HUES48 (cell line): ENCODE measurements around the gene IRS1.

Experiments used
- H3K27ac ChIP-seq: one replicate; pipeline ENCODE4 v1.7.0; 2013; ENCODE audit warnings: low read depth, low read length, inconsistent platforms
- H3K27me3 ChIP-seq: 2 replicates; pipeline ENCODE4 v1.6.1; 2013; ENCODE audit warnings: mild to moderate bottlenecking, low read length; ENCODE audit not compliant: control insufficient read depth, insufficient read depth
- H3K36me3 ChIP-seq: 2 replicates; pipeline ENCODE4 v1.6.1; 2013; ENCODE audit warnings: low read length; ENCODE audit not compliant: control insufficient read depth, insufficient read depth
- H3K4me1 ChIP-seq: 2 replicates; pipeline ENCODE4 v1.6.1; 2013; ENCODE audit warnings: mild to moderate bottlenecking, low read length; ENCODE audit not compliant: control insufficient read depth, insufficient read depth
- H3K4me3 ChIP-seq: 2 replicates; pipeline ENCODE4 v1.5.1; 2013; ENCODE audit warnings: mild to moderate bottlenecking, low read depth, low read length
- H3K9ac ChIP-seq: 2 replicates; pipeline ENCODE4 v1.6.1; 2013; ENCODE audit warnings: mild to moderate bottlenecking, low read depth, low read length, moderate library complexity
- H3K9me3 ChIP-seq: 2 replicates; pipeline ENCODE4 v1.6.1; 2013; ENCODE audit warnings: low read length; ENCODE audit not compliant: control insufficient read depth, insufficient read depth

The IRS1 gene

DNA sequence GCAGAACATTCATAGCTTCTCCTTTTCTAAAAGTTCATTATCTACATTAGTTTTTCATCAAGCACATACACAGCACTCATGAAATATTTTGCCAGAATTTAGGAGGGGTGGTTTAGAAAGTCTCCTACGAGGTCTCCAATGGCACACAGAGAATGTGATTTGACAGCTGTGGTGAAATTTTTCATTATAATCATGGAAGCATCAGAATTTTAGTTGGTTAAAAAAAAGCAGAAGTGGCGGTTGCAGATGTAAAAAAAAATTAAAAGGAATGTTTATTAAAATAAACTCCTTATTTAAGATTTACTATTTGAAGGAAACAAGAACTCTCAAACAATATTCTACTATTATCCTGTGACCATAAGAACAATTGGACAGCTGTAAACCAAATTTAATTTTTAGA, 25.4 kb upstream of the IRS1 start:
- no peaks in the 10 kb centered on the region for H3K36me3 ChIP-seq
- no peaks in the 10 kb centered on the region for H3K4me1 ChIP-seq
- no peaks in the 10 kb centered on the region for H3K9me3 ChIP-seq
- H3K27ac ChIP-seq, result no peak overlapping the region
- no peaks in the 10 kb centered on the region for H3K27me3 ChIP-seq
- H3K4me3 ChIP-seq, result no peak overlapping the region
- H3K9ac ChIP-seq, result no peak overlapping the region

DNA sequence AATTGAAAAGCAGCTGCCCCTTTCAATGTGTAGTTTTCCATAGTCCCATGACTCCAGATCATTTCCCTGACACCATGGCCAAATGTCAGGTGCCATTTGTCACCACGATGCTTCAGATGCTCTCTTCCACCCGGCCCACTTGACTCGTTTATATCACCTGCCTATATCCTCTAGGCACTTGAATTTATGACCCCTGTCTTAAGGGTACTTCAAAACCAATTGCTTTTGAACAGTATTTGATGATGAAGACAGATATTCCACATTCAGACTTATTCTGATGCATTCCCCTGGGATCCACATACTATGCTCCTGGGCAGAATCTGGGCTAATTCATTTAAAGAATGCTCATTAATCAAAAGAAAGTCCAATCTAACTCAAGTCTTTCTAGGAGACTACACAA, 19.3 kb upstream of the IRS1 start:
- no peaks in the 10 kb centered on the region for H3K9me3 ChIP-seq
- H3K27me3 ChIP-seq, result no peaks in the 10 kb centered on the region
- H3K4me1 ChIP-seq, result peaks cover under 1% of the 10 kb centered on the region; the same call in 1 of the 2 replicates
- H3K4me3 ChIP-seq, result no peak overlapping the region
- no peak overlapping the region for H3K27ac ChIP-seq
- no peak overlapping the region for H3K9ac ChIP-seq
- no peaks in the 10 kb centered on the region for H3K36me3 ChIP-seq

- no peaks in the 10 kb centered on the region for H3K27me3 ChIP-seq
- H3K4me1 ChIP-seq, result peaks cover 13% of the 10 kb centered on the region
- no peaks in the 10 kb centered on the region for H3K36me3 ChIP-seq
- no peak overlapping the region for H3K4me3 ChIP-seq
- H3K9ac ChIP-seq, result no peak overlapping the region
- peak overlapping the region; percentile 6 for H3K27ac ChIP-seq
- H3K9me3 ChIP-seq, result no peaks in the 10 kb centered on the region
Observed at GRCh38 chr2:226813148-226813701, 13.6 kb upstream of the IRS1 start.

- Histone ChIP-seq H3K9ac (no peak overlapping the region), H3K4me3 (no peak overlapping the region), H3K27me3 (no peaks in the 10 kb centered on the region), H3K4me1 (peaks cover 8% of the 10 kb centered on the region; the same call in 1 of the 2 replicates), H3K27ac (no peak overlapping the region), H3K9me3 (no peaks in the 10 kb centered on the region), H3K36me3 (no peaks in the 10 kb centered on the region)
Observed at GRCh38 chr2:226803410-226803809, 3.8 kb upstream of the IRS1 start.

DNA sequence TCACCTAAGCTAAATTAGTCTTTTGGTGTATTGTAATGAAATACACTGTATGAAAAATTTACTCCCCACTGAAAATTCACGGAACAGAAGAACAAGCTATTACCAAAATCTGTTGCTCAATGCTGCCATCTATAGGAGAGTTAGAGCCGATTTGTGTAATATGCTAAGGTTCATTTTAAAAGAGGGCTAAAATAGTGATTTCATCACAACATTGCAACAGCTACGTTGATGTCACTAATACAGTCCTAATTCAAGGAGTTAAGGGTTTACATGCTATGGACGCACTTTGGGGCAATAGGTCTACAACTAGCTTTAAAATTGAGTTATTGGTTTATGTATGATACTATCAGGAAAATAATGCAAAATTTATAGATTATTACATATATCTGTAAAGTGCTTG, 3.0 kb upstream of the IRS1 start:
- Histone ChIP-seq H3K27me3 (no peaks in the 10 kb centered on the region), H3K4me3 (peak overlapping the region; percentile 29; the same call in 1 of the 2 replicates), H3K9ac (no peak overlapping the region), H3K4me1 (peaks cover 8% of the 10 kb centered on the region; the same call in 1 of the 2 replicates), H3K36me3 (0 out of 2 replicates have a peak, but pooled peaks cover 4% of the 10 kb centered on the region), H3K9me3 (no peaks in the 10 kb centered on the region), H3K27ac (no peak overlapping the region)

DNA sequence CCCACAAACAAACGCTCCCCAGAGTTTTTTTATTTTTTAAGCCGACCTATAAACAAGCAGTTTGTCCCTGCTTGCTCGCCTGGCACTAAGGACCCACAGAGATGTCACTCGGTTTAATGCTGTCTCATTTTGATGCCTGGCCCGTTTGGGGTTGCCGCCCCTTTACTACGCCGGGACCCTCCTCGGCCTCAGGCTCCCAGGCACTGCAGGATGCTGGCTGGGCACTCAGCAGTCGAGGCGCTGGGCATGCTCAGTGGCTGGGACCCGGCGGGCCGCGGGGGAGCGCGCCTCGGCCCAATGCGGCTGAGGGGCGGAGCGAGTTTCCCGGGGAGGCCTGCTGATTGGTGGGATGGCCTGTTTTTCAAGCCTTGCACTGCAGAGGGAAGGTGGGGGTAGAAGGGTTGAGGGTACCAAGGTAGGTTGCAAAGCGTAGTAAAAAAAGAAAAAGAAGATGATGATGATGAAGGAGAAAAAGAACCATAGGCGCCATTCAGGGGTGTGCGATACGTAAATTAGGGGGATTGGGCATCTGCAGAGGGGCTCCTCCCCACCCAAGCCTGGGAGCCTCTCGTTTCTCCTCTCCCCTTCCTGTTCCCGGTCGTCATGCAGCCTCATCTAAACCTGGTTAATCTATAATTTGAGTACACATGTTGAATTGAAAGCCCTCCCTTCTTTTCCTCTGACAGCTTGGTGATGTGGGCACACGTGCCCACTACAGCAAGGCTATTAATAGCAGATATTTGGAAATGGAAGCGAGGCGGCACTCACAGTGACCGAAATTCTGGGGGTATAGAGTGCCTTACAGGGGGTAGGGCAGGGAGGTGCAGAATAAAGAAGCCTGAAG, 1.5 kb upstream of the IRS1 start:
- Histone ChIP-seq H3K9ac (no peak overlapping the region), H3K9me3 (no peaks in the 10 kb centered on the region), H3K4me1 (peaks cover 8% of the 10 kb centered on the region; the same call in 1 of the 2 replicates), H3K4me3 (peak overlapping the region; percentile 84), H3K36me3 (peaks cover 17% of the 10 kb centered on the region), H3K27ac (peak overlapping the region; percentile 83), H3K27me3 (no peaks in the 10 kb centered on the region)

GRCh38 chr2:226799976-226800940, 638 bp upstream of the IRS1 start:
- H3K4me1 ChIP-seq, result peaks cover 10% of the 10 kb centered on the region; the same call in 1 of the 2 replicates
- H3K27me3 ChIP-seq, result no peaks in the 10 kb centered on the region
- H3K9me3 ChIP-seq, result no peaks in the 10 kb centered on the region
- peak overlapping the region; percentile 84 for H3K4me3 ChIP-seq
- H3K9ac ChIP-seq, result no peak overlapping the region
- H3K27ac ChIP-seq, result peak overlapping the region; percentile 83
- peaks cover 24% of the 10 kb centered on the region for H3K36me3 ChIP-seq

GRCh38 chr2:226798422-226799210, 1.0 kb downstream of the IRS1 start:
- Histone ChIP-seq H3K4me1 (peaks cover 24% of the 10 kb centered on the region), H3K27ac (peak overlapping the region; percentile 83), H3K4me3 (peak overlapping the region; percentile 84), H3K36me3 (peaks cover 36% of the 10 kb centered on the region), H3K9ac (peak overlapping the region; percentile 41), H3K9me3 (no peaks in the 10 kb centered on the region), H3K27me3 (no peaks in the 10 kb centered on the region)

DNA sequence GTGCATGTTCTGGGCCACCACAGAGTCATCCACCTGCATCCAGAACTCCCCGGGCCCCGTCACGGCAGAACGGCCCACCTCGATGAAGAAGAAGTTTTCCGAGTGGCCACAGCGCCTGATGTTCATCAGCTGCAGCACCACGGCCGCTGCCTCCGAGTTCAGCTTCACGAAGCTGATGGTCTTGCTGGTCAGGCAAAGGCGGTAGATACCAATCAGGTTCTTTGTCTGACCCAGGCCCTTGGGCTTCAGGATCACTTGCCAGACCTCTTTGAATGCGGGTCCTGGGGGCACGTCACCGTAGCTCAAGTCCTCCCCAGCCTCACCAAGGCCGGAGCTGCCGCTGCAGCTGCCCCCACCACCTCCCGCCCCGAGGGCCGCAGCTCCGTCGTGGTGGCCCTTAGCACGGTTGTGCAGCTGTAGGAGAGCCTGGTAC, 1.6 kb downstream of the IRS1 start:
- H3K27ac ChIP-seq, result no peak overlapping the region
- peaks cover 30% of the 10 kb centered on the region for H3K4me1 ChIP-seq
- H3K9ac ChIP-seq, result peak overlapping the region; percentile 41; the same call in 1 of the 2 replicates
- no peaks in the 10 kb centered on the region for H3K27me3 ChIP-seq
- H3K36me3 ChIP-seq, result peaks cover 36% of the 10 kb centered on the region
- H3K9me3 ChIP-seq, result no peaks in the 10 kb centered on the region
- H3K4me3 ChIP-seq, result peak overlapping the region; percentile 84
